H1 (cell line): ENCODE data around the gene C19orf25. TPM values are rescaled to one million over a fixed set of nuclear protein-coding genes. Genes with fewer than 3 reads are reported as not detected.

Experiments used
- CHD7 ChIP-seq: fragments of 300-600 bp; sonication (generic); IDR thresholded peaks from 2 replicates; pipeline ENCODE4 v1.7.1; 2012; ENCODE audit warnings: low read length, moderate library complexity, mild to moderate bottlenecking, inconsistent platforms; ENCODE audit not compliant: insufficient replicate concordance
- CREB1 ChIP-seq: IDR thresholded peaks from 2 replicates; pipeline ENCODE4 v1.6.1; 2012; ENCODE audit warnings: inconsistent platforms
- E2F6 ChIP-seq: IDR thresholded peaks from 2 replicates; pipeline ENCODE4 v1.6.1; 2012; ENCODE audit warnings: inconsistent platforms
- GABPA ChIP-seq: IDR thresholded peaks from 2 replicates; pipeline ENCODE4 v1.6.1; 2011; ENCODE audit warnings: mild to moderate bottlenecking, low read length, moderate library complexity, borderline replicate concordance; ENCODE audit not compliant: insufficient read depth
- HDAC2 ChIP-seq, 2 experiments: fragments of 300-600 bp in 1 of 2; sonication (generic) in 1 of 2; IDR thresholded peaks; 2 replicates each; pipeline ENCODE4 v1.6.1; 2011 to 2012; ENCODE audit warnings: low read depth in 2 of 2, low read length in 2 of 2, mild to moderate bottlenecking in 2 of 2, moderate library complexity in 2 of 2, borderline replicate concordance in 1 of 2, inconsistent platforms in 1 of 2
- MAX ChIP-seq: IDR thresholded peaks from 2 replicates; pipeline ENCODE4 v1.6.1; 2012; ENCODE audit warnings: inconsistent platforms
- SP4 ChIP-seq: IDR thresholded peaks from 2 replicates; pipeline ENCODE4 v1.6.1; 2012; ENCODE audit warnings: low read length, inconsistent platforms
- YY1 ChIP-seq: IDR thresholded peaks from 2 replicates; pipeline ENCODE4 v1.6.1; 2011; ENCODE audit warnings: low read depth, mild to moderate bottlenecking, low read length
- polyA plus RNA-seq, 7 experiments: library from polyadenylated mRNA; depleted of rRNA in 3 of 7; stranded (reverse) in 5 of 7; unstranded in 2 of 7; fragments of >200 nt in 5 of 7; fragments of 200-250 nt in 2 of 7; gene quantifications; 1 replicate in 5 of 7; 2 replicates in 1 of 7; 4 replicates in 1 of 7; pipeline versions ENCODE4 v1.2.1 to v1.2.3, GENCODE V29; 2011 to 2013; ENCODE audit warnings: missing spikeins in 2 of 7, mixed read lengths in 2 of 7
- total RNA-seq: library from RNA; stranded (reverse); fragmentation: NEBNext Ultra II Directional; extraction: Animal tissue kit (Norgen Biotek cat#: 25700); gene quantifications from 2 replicates; pipeline ENCODE4 v1.2.1, GENCODE V29; 2021

Gene C19orf25
- total and polyA plus RNA-seq, 2 of the 8 experiments (the other 6 are each of a cell fraction or from before 2014, with no cell fraction given) = 41.3 to 67.4 TPM

GRCh38 chr19:1465191-1466016, 13.6 kb downstream of the C19orf25 start (continued):
- no peak for TF ChIP-seq CHD7
- peak; percentile 67; the same call in 1 of the 2 replicates for TF ChIP-seq E2F6
- TF ChIP-seq SP4 = no peak
- peak; percentile 53 for TF ChIP-seq CREB1
- TF ChIP-seq HDAC2 (IDR thresholded peaks at IDR 0.05; ENCODE audit: borderline replicate concordance in 1 of 2, low read depth in 2 of 2, low read length in 2 of 2) = 0 out of 4 replicates have a peak, but pooled peaks of 1 of the 2 experiments have one; percentile 58
- TF ChIP-seq YY1 = 0 out of 2 replicates have a peak, but pooled peaks have one; percentile 6
- TF ChIP-seq MAX = peak; percentile 39
- peak; percentile 79 for TF ChIP-seq GABPA
- TF ChIP-seq, all 59 proteins: peak for 9
